ENCODE results near the gene PLEKHM1. TPM values are rescaled to one million over a fixed set of nuclear protein-coding genes. Genes with fewer than 3 reads are reported as not detected.
"Not testable (repeated sequence)": the region's sequence is repeated elsewhere in the genome, so short reads cannot be mapped to it uniquely, and the experiment has no call there.

Gene PLEKHM1
- polyA plus RNA-seq (2013) = 17.7 TPM

GRCh38 chr17:45490615-45491433 is at the start of gene PLEKHM1:
PLEKHM1 (minus strand) TSS chr17:45490721; CDS start chr17:45482484, 8,237 bp downstream.
- WGBS (ENCODE audit: insufficient coverage) = 2% methylated on average over 36 of the region's 59 CpGs
- H3K4me1 ChIP-seq (ENCODE audit: control extremely low read depth in 1 of 4, control insufficient read depth in 4 of 4, insufficient read depth in 4 of 4, low read length in 3 of 4) = peaks cover 0 to 20% (median 13%) of the 10 kb centered on the region in 4 experiments
- peak within 1 kb of the TSS in 1 of 2 experiments; percentile 68 for H3K27ac ChIP-seq (ENCODE audit: insufficient read depth in 1 of 2, low read depth in 1 of 2, low read length in 2 of 2, poor library complexity in 1 of 2, severe bottlenecking in 2 of 2)
- CTCF ChIA-PET; POLR2A ChIA-PET; H3K27me3 ChIP-seq (replicated peaks in 2 of 5; ENCODE audit: control insufficient read depth in 4 of 5, insufficient read depth in 5 of 5, low read length in 4 of 5); H3K36me3 ChIP-seq (ENCODE audit: control insufficient read depth in 4 of 4, insufficient read depth in 4 of 4, low read length in 3 of 4); H3K9me3 ChIP-seq (ENCODE audit: control extremely low read depth in 1 of 5, control insufficient read depth in 4 of 5, insufficient read depth in 2 of 5, low read depth in 1 of 5, low read length in 4 of 5): not testable (repeated sequence)
- H3K4me3 ChIP-seq (ENCODE audit: control insufficient read depth in 1 of 7, extremely low read depth in 1 of 7, insufficient read depth in 4 of 7, low read depth in 2 of 7, low read length in 6 of 7) = peak within 1 kb of the TSS; percentile 49 to 75 (median 60)
- peak; percentile 67 to 82 (median 72) for DNase-seq

GRCh38 chr17:45538168-45538567 is 47.6 kb upstream of the PLEKHM1 start:
- H3K27me3 ChIP-seq (replicated peaks in 2 of 5; ENCODE audit: control insufficient read depth in 4 of 5, insufficient read depth in 5 of 5, low read length in 4 of 5); H3K9me3 ChIP-seq (ENCODE audit: control extremely low read depth in 1 of 5, control insufficient read depth in 4 of 5, insufficient read depth in 2 of 5, low read depth in 1 of 5, low read length in 4 of 5); H3K4me3 ChIP-seq (ENCODE audit: control insufficient read depth in 1 of 7, extremely low read depth in 1 of 7, insufficient read depth in 4 of 7, low read depth in 2 of 7, low read length in 6 of 7); CTCF ChIA-PET; H3K4me1 ChIP-seq (ENCODE audit: control extremely low read depth in 1 of 4, control insufficient read depth in 4 of 4, insufficient read depth in 4 of 4, low read length in 3 of 4); H3K36me3 ChIP-seq (ENCODE audit: control insufficient read depth in 4 of 4, insufficient read depth in 4 of 4, low read length in 3 of 4); H3K27ac ChIP-seq (ENCODE audit: insufficient read depth in 1 of 2, low read depth in 1 of 2, low read length in 2 of 2, poor library complexity in 1 of 2, severe bottlenecking in 2 of 2); DNase-seq; POLR2A ChIA-PET: not testable (repeated sequence)
- WGBS (ENCODE audit: insufficient coverage) = no CpG with 5 or more reads among the region's 7 CpGs

- H3K4me1 ChIP-seq (ENCODE audit: control extremely low read depth in 1 of 4, control insufficient read depth in 4 of 4, insufficient read depth in 4 of 4, low read length in 3 of 4); H3K27me3 ChIP-seq (replicated peaks in 2 of 5; ENCODE audit: control insufficient read depth in 4 of 5, insufficient read depth in 5 of 5, low read length in 4 of 5); DNase-seq; CTCF ChIA-PET; H3K9me3 ChIP-seq (ENCODE audit: control extremely low read depth in 1 of 5, control insufficient read depth in 4 of 5, insufficient read depth in 2 of 5, low read depth in 1 of 5, low read length in 4 of 5); H3K36me3 ChIP-seq (ENCODE audit: control insufficient read depth in 4 of 4, insufficient read depth in 4 of 4, low read length in 3 of 4); H3K27ac ChIP-seq (ENCODE audit: insufficient read depth in 1 of 2, low read depth in 1 of 2, low read length in 2 of 2, poor library complexity in 1 of 2, severe bottlenecking in 2 of 2); H3K4me3 ChIP-seq (ENCODE audit: control insufficient read depth in 1 of 7, extremely low read depth in 1 of 7, insufficient read depth in 4 of 7, low read depth in 2 of 7, low read length in 6 of 7); POLR2A ChIA-PET: not testable (repeated sequence)
- no CpG with 5 or more reads among the region's 3 CpGs for WGBS (ENCODE audit: insufficient coverage)
Measured at GRCh38 chr17:45506072-45506471, 15.6 kb upstream of the PLEKHM1 start.

GRCh38 chr17:45505183-45505582 is 14.7 kb upstream of the PLEKHM1 start:
- H3K4me3 ChIP-seq (ENCODE audit: control insufficient read depth in 1 of 7, extremely low read depth in 1 of 7, insufficient read depth in 4 of 7, low read depth in 2 of 7, low read length in 6 of 7); H3K4me1 ChIP-seq (ENCODE audit: control extremely low read depth in 1 of 4, control insufficient read depth in 4 of 4, insufficient read depth in 4 of 4, low read length in 3 of 4); H3K27me3 ChIP-seq (replicated peaks in 2 of 5; ENCODE audit: control insufficient read depth in 4 of 5, insufficient read depth in 5 of 5, low read length in 4 of 5); H3K36me3 ChIP-seq (ENCODE audit: control insufficient read depth in 4 of 4, insufficient read depth in 4 of 4, low read length in 3 of 4); CTCF ChIA-PET; H3K9me3 ChIP-seq (ENCODE audit: control extremely low read depth in 1 of 5, control insufficient read depth in 4 of 5, insufficient read depth in 2 of 5, low read depth in 1 of 5, low read length in 4 of 5); DNase-seq; H3K27ac ChIP-seq (ENCODE audit: insufficient read depth in 1 of 2, low read depth in 1 of 2, low read length in 2 of 2, poor library complexity in 1 of 2, severe bottlenecking in 2 of 2); POLR2A ChIA-PET: not testable (repeated sequence)
- whole genome bisulfite sequencing (ENCODE audit: insufficient coverage) = no CpG with 5 or more reads among the region's 3 CpGs

- H3K9me3 ChIP-seq (ENCODE audit: control extremely low read depth in 1 of 5, control insufficient read depth in 4 of 5, insufficient read depth in 2 of 5, low read depth in 1 of 5, low read length in 4 of 5); CTCF ChIA-PET; H3K4me1 ChIP-seq (ENCODE audit: control extremely low read depth in 1 of 4, control insufficient read depth in 4 of 4, insufficient read depth in 4 of 4, low read length in 3 of 4); POLR2A ChIA-PET; H3K4me3 ChIP-seq (ENCODE audit: control insufficient read depth in 1 of 7, extremely low read depth in 1 of 7, insufficient read depth in 4 of 7, low read depth in 2 of 7, low read length in 6 of 7); H3K27ac ChIP-seq (ENCODE audit: insufficient read depth in 1 of 2, low read depth in 1 of 2, low read length in 2 of 2, poor library complexity in 1 of 2, severe bottlenecking in 2 of 2); H3K36me3 ChIP-seq (ENCODE audit: control insufficient read depth in 4 of 4, insufficient read depth in 4 of 4, low read length in 3 of 4); H3K27me3 ChIP-seq (replicated peaks in 2 of 5; ENCODE audit: control insufficient read depth in 4 of 5, insufficient read depth in 5 of 5, low read length in 4 of 5): not testable (repeated sequence)
- 9% methylated on average over 9 of the region's 33 CpGs for WGBS (ENCODE audit: insufficient coverage)
- peak in 1 of 3 donors; percentile 25 for DNase-seq
Measured at GRCh38 chr17:45501092-45501707, 10.7 kb upstream of the PLEKHM1 start.

GRCh38 chr17:45500478-45500877 is 10.0 kb upstream of the PLEKHM1 start:
- CTCF ChIA-PET = interaction anchor here (0.6 kb wide), 1 partner anchor 110 kb away, joined by 3 read pairs; no protein-coding TSS in a partner anchor
- H3K9me3 ChIP-seq (ENCODE audit: control extremely low read depth in 1 of 5, control insufficient read depth in 4 of 5, insufficient read depth in 2 of 5, low read depth in 1 of 5, low read length in 4 of 5); H3K27me3 ChIP-seq (replicated peaks in 2 of 5; ENCODE audit: control insufficient read depth in 4 of 5, insufficient read depth in 5 of 5, low read length in 4 of 5); H3K36me3 ChIP-seq (ENCODE audit: control insufficient read depth in 4 of 4, insufficient read depth in 4 of 4, low read length in 3 of 4); H3K4me1 ChIP-seq (ENCODE audit: control extremely low read depth in 1 of 4, control insufficient read depth in 4 of 4, insufficient read depth in 4 of 4, low read length in 3 of 4); POLR2A ChIA-PET; H3K27ac ChIP-seq (ENCODE audit: insufficient read depth in 1 of 2, low read depth in 1 of 2, low read length in 2 of 2, poor library complexity in 1 of 2, severe bottlenecking in 2 of 2); H3K4me3 ChIP-seq (ENCODE audit: control insufficient read depth in 1 of 7, extremely low read depth in 1 of 7, insufficient read depth in 4 of 7, low read depth in 2 of 7, low read length in 6 of 7): not testable (repeated sequence)
- DNase-seq = peak in 1 of 3 donors; percentile 26
- WGBS (ENCODE audit: insufficient coverage) = no CpG with 5 or more reads among the region's 2 CpGs

GRCh38 chr17:45499208-45499607 is 8.7 kb upstream of the PLEKHM1 start:
- H3K36me3 ChIP-seq (ENCODE audit: control insufficient read depth in 4 of 4, insufficient read depth in 4 of 4, low read length in 3 of 4); H3K27ac ChIP-seq (ENCODE audit: insufficient read depth in 1 of 2, low read depth in 1 of 2, low read length in 2 of 2, poor library complexity in 1 of 2, severe bottlenecking in 2 of 2); CTCF ChIA-PET; H3K4me1 ChIP-seq (ENCODE audit: control extremely low read depth in 1 of 4, control insufficient read depth in 4 of 4, insufficient read depth in 4 of 4, low read length in 3 of 4); H3K4me3 ChIP-seq (ENCODE audit: control insufficient read depth in 1 of 7, extremely low read depth in 1 of 7, insufficient read depth in 4 of 7, low read depth in 2 of 7, low read length in 6 of 7); H3K27me3 ChIP-seq (replicated peaks in 2 of 5; ENCODE audit: control insufficient read depth in 4 of 5, insufficient read depth in 5 of 5, low read length in 4 of 5); DNase-seq; POLR2A ChIA-PET; H3K9me3 ChIP-seq (ENCODE audit: control extremely low read depth in 1 of 5, control insufficient read depth in 4 of 5, insufficient read depth in 2 of 5, low read depth in 1 of 5, low read length in 4 of 5): not testable (repeated sequence)
- no CpG with 5 or more reads among the region's 3 CpGs for WGBS (ENCODE audit: insufficient coverage)

Measured in common myeloid progenitor, CD34-positive (primary cell).